NCI-H2196 (cell line): ENCODE measurements around the gene KMT5B.

Source experiments
- DNase-seq: peaks from one replicate; lab custom pipeline; 2025; ENCODE audit not compliant: unreplicated experiment; lab: John Stamatoyannopoulos, UW

KMT5B gene

DNA sequence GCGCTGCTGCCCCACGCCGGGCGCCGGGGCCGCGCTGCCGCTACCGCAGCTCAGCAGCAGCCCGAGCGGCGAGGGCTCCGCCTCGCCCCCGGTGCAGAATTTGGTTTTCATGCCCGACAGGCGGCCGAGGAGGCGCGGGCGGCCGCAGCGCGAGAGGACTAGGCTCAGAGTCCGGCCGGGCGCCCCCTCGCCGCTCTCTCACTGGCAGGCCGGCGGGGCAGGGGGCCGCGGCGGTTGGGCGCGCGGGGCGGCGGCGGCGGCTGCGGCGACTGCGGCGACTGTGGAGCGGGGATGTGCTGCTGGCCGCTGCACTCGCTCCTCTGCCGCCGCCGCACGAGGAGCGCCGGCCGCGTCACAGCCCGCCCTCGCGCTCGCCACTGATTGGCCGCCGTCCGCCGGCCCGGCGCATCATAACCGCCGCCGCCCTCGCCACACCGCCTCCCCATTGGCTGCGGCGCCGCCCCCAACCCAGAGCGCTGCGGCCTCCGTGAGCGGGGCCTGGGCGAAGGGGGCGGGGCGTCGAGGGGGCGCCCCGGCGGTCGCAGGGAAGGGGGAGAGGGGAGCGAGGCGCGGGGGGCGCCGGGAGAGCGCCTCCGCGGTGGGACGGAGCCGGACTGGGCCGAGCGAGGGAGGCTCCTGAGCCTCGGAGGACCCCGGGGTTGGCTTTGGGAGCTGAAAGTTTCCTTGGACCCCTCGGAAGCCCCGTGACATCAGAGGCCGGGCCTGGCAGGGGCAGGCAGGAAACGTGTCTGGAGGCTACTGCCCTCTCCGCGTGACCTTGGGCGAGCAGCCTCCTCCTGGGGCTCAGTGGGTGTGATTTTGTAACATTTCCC is 91.8 kb downstream of the KMT5B start, which contains the start of gene CHKA:
CHKA (minus strand) TSS at position 322 of the 833 bp plus-strand sequence; CDS start at position 111, 211 bp downstream.
- peak; percentile 94 for DNase-seq

DNA sequence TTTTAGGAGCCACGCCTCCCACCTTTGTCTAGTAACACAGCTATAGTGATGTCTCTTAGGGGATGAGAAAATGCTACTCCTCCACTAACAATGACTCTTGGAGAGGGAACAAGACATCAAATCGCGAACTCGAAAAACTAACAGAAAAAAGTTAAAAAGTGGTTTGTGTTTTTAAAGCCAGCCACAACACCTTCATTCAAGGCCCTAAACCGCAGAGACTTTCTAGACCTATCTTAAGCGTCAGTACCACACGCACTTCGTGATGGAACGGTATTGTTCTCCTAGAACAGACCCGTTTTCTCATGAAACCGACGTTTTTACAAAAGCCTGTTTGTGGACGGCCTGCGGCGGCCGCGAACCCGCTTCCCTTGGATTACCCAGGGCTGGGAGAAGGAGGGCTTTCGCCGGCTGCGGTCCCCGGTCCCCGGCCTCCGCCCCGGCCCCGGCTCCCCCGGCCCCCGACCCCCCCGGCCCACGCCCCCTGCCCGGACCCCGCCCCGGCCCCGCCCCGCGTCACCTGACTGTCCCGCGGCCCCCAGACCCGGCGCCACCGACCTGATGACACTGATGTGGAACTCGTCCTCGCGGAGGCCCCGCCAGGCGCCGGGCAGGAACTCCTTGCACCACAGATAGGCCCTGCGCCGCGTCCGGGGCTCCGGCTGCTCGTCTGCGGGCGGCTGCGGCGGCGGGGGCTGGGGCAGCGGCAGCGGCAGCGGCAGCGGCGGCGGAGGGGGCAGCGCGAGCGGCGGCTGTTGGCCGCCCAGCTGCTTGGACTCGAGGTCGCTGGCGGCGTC is 92.6 kb downstream of the KMT5B start:
- DNase-seq: no peak

DNA sequence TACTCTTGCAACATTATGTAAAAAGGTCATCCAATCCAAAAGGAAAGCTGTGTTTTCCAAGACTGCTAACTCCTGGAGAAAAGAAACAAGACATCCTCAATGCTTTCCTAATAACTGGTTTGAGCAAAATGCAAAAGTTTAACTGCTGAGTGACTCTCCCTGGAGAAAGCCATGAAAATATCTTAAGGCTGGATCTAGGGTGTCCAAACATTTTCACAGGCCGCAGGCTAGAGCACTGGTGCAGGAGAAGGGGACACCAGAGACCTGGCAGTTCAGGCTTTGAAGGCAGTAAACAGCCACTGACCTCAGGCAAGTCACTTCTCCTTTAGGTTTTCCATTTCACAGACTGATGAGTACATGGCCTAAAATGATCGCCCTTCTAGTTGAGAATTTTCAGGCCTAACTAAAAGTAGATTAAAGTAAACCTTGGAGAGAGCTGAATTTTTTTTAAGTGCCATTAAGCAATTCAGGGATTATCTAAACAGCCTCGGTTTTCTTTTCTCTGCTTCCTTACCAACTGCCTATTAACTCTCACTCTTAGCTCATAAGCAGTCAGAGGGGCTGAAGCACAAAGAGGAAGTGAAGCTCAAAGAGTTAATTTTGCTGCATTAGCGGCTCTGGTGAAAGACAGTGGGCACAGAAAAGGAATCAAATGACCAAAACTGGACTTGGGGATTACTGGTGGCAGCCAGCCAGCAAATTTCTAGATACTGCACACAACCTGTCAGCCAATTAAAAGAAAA is 94.2 kb downstream of the KMT5B start:
- DNase-seq: peak; percentile 23

DNA sequence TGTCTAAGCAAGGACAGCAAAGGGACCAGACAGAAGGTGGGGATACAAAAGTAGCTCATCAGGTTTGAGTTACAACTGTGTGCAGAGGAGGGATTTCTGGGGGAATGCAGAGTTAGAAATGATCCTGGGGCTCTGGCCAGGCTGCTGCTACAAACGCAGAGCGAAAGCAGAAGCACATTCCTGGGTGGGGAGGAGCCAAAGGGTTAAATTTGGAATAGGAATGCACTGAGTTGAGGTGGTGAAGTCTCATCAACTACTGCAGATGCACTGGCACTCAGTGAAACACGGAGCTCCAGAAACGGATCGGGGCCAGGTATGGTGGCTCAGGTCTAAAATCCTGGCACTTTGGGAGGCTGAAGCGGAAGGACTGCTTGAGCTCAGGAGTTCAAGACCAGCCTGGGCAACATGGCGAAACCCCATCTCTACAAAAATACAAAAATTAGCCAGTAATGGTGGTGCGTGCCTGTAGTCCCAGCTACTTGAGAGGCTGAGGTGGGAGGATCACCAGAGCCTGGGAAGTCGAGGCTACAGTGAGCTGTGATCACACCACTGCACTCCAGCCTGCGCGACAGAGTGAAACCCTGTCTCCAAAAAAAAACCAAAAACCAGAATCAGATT is 95.1 kb downstream of the KMT5B start:
- DNase-seq: no peak

DNA sequence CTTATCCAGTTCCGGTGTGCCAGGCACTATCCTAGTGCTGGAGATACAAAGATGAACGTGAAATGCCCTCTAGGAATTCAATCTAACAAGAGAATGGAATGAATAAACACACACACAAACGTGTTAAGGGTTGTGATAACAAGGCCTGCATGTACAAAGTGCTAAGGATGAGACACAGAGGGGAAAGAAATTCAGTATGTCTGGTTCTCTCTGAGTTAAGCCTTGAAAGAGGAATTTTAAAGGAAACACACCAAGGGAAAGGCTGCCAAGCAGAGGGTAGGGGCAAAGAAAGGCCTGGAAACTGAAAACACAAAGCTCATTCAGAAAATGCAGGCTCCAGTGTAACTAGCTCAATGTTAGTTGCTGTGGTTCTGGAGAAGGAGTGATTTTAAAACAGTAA is 96.1 kb downstream of the KMT5B start:
- DNase-seq: no peak

DNA sequence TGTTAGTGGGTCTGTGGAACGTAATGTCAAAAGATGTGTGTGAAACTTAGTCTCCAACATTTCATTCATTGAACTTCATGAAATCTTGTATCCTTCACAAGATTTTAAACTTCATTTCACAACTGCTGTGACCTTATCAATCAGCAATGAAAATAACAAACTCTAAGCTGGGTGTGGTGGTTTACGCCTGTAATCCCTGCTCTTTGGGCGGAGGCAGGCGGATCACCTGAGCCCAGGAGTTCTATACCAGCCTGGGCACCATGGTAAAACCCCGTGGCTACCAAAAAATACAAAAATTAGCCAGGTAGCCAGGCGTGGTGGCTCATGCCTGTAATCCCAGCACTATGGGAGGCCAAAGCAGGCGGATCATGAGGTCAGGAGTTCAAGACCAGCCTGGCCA is 97.0 kb downstream of the KMT5B start:
- DNase-seq: no peak

DNA sequence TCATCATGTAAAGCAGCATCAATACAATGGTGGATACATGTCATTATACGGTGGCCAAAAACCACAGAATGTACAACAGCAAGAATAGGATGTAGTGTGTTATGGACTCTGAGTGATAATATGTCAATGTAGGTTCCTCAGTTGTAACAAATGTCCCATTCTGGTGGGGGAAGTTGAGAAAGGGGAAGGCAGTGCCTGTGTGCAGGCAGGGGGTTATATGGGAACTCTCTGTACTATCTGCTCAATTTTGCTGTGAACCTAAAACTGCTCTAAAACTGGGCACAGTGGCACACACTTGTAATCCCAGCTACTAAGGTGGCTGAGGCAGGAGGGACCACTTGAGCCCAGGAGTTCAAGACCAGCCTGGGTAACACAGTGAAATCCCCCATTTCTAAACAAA is 97.8 kb downstream of the KMT5B start:
- no peak for DNase-seq

DNA sequence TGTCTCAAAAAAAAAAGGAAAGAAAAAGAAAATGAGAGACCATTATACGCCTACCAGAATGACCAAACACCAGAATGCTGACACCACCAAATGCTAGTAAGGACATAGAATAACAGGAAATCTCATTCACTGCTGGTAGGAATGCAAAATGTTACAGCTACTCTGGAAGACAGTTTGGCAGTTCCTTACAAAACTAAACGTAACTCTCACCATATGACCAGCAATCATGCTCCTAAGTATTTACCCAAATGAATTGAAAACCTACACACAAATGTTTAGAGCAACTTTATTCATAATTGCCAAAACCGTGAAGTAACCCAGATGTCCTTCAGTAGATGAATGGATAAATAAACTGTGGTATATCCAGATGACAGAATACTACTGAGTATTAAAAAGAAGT is 99.1 kb downstream of the KMT5B start:
- DNase-seq: no peak

DNA sequence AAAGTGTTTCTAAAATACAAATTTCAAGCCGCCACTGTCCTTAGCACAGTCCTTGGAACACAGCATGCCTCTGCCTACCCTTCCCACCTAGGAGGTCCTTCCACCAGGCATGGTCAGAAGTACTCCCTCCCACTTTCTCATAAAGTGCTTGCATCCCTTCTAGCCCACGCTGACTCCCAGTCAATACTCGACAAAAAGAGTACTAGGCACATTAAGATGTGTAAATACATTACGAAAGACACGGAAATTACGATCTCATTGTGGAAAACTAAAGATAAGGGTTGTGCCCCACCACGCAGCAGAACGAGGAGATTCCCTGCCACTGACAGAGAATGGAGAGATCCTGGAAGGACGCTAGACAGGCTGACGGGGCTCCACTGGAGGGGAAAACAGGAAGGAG is 105.4 kb downstream of the KMT5B start:
- DNase-seq: no peak

DNA sequence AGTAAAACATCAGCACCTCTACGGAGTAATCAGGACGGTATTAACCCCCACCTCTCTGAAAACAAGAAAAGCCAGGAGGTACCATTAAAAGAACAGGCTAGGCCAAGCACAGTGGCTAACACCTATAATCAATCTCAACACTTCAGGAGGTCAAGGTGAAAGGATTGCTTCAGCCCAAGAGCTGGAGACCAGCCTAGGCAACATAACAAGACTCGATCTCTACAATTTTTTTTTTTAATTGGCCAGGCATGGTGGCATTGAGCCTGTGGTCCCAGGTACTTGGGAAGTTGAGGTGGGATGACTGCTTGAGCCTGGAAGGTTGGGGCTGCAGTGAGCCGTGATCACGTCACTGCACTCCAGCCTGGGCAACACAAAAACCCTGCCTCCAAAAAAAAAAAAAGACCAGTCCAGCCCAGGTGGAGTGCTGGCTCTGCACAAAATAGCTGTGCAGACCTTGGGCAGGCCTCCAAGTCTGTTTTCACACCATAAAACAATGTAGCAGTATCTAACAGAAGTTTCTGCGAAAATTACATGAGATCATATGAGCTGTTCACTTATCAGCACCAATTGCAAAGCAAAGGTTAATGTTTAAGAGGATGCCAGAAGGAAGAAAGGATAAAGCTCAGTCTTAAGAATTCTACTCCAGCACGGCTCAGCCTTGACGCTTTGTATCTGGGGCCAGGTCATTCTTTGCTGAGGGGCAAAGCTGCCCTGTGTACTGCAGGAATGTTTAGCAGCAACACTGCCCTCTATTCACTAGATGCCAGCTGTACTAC is 106.7 kb downstream of the KMT5B start:
- no peak for DNase-seq
